Measurements from ENCODE around the gene BBS9.

Gene BBS9

DNA sequence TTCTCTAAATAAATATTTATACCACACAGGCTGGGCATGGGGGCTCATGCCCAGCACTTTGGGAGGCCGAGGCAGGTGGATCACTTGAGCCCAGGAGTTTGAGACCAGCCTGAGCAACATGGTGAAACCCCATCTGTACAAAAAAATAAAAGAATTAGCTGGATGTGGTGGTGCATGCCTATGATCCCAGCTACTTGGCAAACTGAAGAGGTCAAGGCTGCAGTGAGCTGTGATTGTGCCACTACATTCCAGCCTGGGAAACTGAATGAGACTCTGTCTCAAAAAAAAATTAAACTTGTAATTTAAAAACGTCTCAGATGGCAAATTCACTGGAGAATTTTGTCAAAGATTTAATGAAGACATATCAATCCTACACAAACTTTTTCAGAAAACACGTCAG lies 498.4 kb downstream of the BBS9 start:
- DNase-seq = no peak

- no peak for DNase-seq
Observed at GRCh38 chr7:33628894-33629293, 499.5 kb downstream of the BBS9 start.

DNA sequence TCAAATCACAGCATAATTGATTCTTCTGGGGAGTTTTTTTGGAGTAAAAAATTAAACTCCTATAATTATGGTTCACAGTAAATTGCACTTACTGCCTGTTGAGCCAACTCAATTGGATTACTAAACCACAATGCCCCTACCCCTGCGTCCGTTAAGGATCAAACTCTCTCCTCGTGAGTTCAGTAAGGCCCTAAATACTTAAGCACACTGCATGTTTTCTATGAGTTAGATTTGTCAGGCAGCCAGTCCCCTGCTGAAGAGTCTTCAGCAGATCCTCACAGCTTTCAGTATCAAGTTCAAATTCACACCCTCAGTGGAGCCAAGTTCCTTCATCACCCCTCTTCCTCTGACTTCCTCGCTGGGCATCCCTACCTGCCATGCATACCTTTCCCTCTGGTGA lies 501.0 kb downstream of the BBS9 start:
- no peak for DNase-seq

DNA sequence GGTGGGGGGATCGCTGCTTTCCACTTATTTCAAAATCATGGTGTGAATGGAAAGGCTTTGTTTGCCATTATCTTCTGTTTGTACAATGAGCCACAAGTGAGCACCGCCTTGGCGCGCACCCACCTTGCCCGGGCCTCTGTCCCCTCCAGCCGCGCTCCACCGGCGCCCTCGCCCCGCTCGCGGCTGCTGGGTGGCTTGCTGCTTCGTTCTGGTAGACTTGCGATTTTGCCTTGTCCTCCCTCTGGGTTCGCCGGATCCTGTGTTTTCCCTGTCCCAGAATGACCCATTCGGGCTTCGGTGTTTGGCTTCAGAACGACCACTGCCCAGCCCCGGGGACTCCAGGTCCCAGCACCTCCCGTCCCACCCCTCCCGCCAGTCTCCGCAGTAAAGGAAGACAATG lies 503.0 kb downstream of the BBS9 start:
- DNase-seq = no peak

DNA sequence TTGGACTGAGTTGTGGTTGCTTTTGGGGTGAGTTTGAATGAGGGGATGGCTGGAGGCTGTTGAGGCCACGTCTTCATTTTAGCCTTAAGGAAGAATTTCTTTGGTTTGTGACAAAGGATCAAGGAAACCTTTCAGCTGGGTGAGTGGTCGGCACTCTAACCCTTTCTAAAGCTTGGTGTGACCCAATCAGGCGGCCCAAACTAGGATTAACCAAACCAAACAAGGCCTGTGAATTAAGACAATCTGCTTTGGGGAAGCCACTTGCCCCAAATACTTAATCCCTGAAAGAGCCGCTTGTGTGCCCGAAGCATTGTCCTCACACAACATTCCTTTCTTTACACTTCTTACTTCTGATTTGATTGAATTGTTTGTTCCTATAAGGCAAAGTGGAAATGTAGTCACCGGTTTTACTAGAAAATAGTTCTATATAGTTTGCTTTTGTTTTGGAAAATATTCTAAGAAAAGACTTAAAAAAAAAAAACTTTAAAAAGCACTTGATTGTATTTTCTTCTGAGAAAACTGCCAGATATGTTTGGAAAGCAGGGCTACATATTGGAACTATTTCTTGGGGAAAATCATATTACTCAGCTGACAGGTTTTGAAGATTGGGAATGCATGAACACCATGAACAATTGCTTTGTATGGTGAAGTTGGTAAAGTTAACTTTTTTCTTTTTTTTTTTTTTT lies 503.6 kb downstream of the BBS9 start:
- DNase-seq = no peak

DNA sequence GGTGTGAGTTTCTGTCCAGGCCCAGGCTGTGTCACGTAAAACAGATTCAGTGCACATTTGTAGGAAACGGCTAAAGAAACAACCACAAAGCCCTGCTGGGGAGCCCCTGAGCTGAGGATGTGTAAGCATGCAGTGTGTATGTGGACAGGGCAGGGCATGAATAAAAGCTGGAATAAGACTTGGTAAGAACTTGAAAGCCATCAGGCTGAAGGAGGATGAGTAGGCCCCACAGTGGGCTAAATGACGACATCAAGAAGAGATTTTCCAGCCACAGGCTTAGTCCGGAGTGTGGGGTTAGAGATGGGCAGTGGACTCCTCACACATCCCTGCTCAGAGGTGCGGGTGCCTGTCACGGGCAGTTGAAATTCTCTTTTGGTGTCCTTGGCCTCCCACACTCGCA lies 505.2 kb downstream of the BBS9 start:
- DNase-seq = no peak

DNA sequence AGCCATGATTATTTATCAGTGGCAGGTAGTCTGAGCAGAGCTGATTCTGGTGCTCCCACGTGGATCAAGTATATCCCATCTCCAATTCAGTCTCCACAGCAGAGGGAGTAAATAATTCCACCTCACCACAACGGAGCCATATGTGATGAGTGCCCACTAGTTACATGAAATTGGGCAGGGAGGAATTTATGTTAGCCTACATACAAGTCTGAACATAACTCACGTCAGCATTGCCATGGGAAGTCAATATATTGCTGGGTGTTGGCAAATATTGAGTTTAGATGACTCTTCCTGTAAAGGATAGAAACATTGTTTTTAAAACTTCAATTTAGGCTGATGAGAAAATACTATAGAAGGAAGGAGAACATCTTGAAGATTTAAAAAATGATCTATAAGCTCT lies 507.0 kb downstream of the BBS9 start:
- DNase-seq = no peak

- DNase-seq = no peak
Observed at GRCh38 chr7:33639552-33640197, 510.3 kb downstream of the BBS9 start.

GRCh38 chr7:33640741-33641140 lies 511.4 kb downstream of the BBS9 start:
- DNase-seq = no peak

GRCh38 chr7:33642312-33642711 lies 512.9 kb downstream of the BBS9 start:
- no peak for DNase-seq

GRCh38 chr7:33643530-33643929 lies 514.2 kb downstream of the BBS9 start:
- no peak for DNase-seq

DNA sequence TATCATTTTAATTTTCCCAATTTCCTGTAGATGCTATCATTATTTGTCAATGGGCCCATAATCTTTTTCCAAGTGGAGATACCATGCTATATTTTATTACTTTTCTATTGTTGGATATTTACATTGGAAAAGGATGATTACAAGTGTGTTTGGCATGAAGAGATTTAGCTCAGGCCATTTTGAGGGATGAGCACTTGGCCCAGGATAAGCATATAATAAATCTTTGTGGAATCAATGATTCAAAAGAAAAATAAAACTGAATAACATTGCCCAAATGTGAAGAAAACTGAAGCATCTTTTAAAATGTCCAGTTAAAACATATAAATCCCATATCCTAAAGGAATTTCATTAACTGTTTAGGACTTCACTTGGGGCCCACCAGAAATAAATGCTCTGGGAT lies 515.1 kb downstream of the BBS9 start:
- DNase-seq = no peak

GRCh38 chr7:33645104-33645503 lies 515.7 kb downstream of the BBS9 start:
- DNase-seq = no peak

GRCh38 chr7:33646166-33646565 lies 516.8 kb downstream of the BBS9 start:
- DNase-seq = no peak

- no peak for DNase-seq
Observed at GRCh38 chr7:33646891-33647391, 517.6 kb downstream of the BBS9 start.

DNA sequence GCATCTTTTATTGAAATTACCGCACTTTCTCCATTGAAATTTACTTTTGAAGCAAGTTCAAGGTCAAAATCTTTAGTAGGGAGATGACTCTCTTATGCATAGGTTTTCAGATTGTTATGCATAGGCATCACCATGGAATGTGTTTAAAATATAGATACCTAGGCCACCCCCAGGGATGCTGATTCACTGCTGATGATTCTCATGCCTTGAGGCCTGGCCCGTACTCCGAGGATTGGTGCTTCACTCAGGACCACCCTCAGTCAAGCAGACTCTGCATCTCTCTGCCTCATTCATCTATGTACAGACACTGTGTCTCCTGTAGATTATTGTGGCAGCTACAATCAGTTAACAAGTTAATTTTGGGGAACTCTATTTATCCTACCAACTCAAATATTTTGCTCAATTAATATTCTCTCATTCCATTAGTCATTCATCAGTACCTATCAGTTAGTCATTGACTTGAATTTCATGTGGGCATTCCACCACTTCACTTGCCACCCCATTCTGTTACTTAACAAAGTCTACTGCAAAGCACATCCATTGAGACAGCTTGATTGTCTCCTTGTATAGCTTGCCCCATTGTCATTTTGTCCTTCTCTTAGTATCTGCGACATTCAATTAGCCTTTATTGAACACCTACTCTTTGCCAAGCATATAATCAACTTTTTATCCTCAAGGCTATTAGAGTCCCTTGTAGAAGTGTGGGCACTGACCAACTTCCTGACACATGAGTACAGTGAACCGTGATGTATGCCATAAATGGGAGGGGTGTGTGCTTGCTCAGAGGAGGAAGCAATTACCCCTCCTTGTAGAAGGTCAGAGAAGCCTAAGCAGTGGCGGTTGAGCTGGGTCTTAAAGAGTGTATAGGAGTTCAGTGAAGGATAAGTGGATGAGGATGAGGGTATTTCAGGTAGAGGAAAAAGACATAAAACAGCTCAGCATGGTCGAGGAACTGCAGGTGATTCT lies 520.4 kb downstream of the BBS9 start:
- DNase-seq = no peak

DNA sequence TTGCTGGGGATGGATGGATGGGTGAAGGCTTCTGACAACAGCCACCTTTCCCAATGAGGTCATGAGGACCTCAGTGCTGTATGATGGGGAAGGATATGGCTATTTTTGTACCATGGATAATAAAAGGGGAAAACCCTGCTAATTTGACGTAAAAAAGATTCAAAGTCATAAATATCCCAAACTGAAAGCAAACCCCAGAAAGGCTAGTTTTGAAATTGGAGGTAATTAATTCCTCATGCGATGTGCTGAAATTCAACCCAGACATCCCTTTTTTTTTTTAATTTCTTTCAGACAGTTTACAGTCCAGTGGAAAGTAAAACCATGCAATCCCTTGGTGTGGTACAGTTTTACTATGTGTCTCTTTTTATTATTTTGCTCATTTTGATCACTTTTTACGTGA lies 521.5 kb downstream of the BBS9 start:
- DNase-seq = no peak

DNA sequence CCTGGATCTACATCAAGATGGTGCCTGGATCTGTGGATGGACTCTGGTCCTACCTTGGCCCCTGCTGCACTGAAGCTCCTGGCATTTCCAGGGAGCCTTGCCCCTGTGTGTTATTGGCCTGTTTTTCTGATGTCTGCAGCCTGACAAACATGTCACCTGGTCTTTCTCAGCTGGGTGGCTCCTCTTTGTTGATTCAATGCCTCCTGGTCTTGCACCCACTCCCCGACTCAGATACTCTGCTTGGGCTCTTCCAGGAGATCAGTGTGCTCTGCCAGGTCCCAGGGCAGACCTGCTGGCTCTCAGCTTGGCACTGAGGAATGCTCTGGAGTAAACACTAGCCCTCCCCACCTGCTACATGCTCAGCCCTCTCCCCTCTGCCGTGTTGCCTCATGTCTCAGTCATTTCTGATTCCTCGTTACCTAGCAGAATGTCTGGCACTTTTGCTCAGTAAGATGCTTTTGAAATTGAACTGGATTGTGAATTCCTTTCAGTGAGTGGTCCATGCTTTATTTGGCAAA lies 522.7 kb downstream of the BBS9 start:
- DNase-seq = no peak

DNA sequence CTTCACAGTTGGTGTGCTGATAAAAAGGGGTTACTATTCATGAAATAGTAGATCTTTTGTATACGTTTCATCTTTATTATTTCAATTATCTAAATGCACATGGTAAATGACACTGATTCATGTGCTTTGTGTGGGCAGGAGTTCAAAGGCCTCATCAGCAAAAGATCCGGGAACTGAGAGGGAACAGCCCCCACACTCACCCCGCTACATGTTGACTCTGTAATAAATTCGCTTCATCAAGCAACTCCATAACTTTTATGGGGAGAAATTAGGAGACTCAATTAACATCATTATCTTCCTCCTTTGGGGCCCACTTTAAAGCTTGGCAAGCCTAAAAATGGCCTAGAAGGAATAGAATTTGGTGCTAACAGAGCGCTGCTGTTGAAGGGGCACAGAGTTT lies 525.3 kb downstream of the BBS9 start:
- no peak for DNase-seq

Measured in right hindlimb (tissue), 1 donor.